LNCAP (cell line): ENCODE data around the gene ZNF593.

Experiments
- TF ChIP-seq, protein P1 (sequence below): fragments of 450-650 bp; IDR thresholded peaks from 2 replicates; pipeline ENCODE4 v1.5.1; 2017; ENCODE audit warnings: mild to moderate bottlenecking

ZNF593 gene

DNA sequence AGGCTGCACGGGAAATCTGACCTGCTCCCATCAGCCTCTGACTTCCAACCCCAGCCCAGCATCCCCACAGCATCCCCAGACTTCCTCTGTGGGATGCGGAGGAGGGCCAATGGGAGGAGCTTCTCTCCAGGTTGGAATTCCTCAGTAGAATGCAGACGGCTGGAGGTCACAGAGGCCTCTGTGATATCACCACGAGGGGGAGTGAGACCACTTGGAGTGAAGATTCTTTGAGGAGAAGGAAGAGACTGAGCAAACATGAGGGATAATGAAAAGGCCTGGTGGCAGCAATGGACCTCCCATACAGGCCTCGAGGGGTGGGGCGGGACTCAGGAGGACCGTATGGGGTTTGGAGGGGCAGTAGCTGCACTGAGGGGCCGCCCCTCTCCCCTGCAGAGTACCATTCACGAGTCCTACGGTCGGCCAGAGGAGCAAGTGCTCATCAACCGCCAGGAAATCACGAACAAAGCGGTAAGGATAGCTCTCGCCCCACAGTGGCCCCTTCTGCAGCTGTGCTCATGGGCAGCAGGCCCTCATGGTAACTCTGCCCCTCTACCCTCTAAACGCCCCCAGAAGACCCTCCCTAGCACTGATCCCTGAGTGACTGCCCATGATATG lies 20.8 kb downstream of the ZNF593 start, which contains the start of gene CATSPER4:
CATSPER4 (plus strand) TSS at position 230 of the 615 bp plus-strand sequence; CDS start at position 256, 26 bp downstream.
- TF ChIP-seq, protein P1, sequence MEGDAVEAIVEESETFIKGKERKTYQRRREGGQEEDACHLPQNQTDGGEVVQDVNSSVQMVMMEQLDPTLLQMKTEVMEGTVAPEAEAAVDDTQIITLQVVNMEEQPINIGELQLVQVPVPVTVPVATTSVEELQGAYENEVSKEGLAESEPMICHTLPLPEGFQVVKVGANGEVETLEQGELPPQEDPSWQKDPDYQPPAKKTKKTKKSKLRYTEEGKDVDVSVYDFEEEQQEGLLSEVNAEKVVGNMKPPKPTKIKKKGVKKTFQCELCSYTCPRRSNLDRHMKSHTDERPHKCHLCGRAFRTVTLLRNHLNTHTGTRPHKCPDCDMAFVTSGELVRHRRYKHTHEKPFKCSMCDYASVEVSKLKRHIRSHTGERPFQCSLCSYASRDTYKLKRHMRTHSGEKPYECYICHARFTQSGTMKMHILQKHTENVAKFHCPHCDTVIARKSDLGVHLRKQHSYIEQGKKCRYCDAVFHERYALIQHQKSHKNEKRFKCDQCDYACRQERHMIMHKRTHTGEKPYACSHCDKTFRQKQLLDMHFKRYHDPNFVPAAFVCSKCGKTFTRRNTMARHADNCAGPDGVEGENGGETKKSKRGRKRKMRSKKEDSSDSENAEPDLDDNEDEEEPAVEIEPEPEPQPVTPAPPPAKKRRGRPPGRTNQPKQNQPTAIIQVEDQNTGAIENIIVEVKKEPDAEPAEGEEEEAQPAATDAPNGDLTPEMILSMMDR = no peak

DNA sequence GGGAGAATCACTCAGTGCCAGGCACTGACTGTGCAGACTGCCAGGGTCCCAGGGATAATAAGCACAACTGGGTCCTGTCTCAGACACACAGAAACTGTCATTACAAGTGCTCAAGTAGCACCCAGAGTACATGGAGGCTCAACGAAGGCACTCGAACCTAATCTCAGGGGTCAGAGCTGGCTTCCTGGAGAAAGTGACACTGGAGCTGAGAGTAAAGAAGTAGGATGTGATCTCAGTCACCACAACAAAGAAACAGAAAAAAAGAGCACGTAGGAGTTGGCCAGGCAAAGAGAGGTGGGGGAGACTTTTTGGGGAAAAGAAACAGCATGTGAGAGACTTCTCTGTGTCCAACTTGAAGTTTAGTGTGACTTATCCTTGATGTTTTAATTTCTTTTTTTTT lies 22.0 kb downstream of the ZNF593 start:
- TF ChIP-seq, protein P1 = no peak

DNA sequence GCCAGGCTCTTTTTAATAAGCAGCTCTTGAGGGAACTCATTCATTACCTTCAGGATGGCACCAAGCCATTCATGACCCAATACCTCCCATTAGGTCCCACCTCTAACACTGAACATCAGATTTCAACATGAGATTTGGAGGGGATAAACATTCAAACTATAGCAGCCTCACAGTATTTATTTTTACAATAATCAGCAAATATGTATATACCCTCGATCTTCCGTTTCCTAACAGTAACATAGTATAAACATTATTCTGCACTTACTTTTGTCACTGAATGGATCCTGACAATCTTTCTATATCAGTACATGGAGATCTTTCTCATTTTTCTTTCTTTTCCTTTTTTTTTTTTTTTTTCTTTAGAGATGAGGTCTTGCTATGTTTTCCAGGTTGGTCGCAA lies 26.1 kb downstream of the ZNF593 start:
- TF ChIP-seq, protein P1 = no peak

DNA sequence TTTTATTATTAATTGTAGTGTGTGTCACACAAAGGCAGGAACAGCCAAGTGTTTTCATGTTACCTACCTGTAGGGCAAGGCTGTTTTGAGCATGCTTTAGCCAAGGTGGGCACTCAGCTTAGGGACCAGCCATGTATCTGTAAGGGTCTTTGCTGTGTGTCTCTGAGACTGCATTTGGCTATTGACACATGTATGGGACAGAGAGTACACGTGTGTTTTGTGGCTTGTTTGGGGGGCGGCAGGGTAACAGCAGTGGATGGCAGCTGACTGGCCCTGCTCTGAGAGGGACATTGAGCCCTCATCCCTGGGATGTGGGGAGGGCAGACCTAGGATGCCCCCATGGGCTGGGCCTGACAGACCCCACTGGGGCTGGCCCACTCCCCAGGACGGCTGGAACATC lies 27.6 kb downstream of the ZNF593 start:
- TF ChIP-seq, protein P1 = no peak

DNA sequence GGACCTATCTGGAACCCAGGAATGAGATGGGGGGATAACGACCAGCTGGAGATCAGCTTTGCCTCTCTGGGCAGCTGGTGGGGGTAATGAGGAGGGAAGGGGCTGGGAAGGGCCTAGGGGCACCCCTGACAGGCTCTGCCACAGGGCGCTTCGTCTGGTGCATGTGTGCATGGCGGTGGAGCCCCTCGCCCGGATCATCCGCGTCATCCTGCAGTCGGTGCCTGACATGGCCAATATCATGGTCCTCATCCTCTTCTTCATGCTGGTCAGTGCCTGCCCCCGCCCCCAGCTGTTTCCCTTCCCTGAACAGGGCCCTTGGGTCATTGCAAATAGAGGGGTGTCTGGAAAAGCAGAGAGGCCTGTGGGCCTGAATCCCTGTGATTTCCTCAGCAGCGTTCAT lies 28.1 kb downstream of the ZNF593 start:
- TF ChIP-seq, protein P1 = no peak

DNA sequence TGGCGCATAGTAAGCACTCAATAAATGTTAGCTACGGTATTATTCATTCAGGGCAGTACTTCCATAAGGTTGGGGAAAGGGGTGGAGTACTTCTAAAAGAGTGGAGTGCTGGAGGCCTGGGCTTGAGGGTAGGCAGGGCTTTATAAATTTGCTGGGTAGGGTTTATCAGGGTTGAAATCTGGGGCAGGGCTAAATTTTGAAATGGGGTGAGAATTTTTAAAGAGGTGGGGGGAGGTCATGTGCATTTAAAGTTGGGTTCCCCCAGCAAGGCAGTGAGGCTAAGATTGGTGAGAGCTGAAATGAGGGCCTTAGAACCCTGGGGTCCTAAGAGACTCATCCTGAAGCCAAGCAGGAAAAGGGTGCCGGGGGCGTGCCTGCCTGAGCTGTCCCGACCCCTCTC lies 30.7 kb downstream of the ZNF593 start:
- TF ChIP-seq, protein P1 = no peak

DNA sequence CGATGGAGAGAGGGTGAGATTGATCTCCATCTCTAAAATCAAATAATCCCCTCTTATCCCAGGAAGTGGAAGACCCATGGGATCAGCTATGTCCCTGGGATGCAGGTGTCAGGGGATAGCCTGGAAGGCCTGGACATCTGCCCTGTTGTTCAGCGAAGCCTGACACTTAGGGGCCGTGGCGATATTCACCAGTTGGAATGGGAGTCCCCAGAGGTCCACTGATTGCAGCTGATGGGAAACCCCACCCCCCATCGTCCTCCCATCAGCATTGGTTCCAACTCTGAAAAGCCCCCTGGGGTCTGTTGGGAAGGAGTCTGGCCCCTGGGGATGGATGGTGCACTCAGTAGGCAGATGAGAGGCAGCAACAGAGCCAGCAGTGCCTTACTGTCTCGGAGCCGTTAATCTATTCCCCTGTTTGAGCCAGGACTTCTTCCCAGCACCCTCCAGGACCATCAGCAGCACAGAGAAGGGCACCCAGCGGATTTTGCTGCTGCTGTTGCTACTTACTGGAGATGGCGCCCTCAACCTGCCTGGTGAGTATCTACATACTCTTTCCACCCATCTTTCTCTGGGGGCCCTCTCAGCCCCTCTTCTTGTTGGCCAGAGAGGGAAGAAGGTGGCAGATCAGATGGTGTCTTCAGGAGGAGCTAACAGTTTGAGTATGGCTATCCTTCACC lies 34.1 kb downstream of the ZNF593 start:
- TF ChIP-seq, protein P1 = no peak
